GM19455 (cell line): ENCODE data around the gene DNAAF8.

Experiments
- ATAC-seq: cut with Tn5 transposase; IDR thresholded peaks from one replicate; pipeline ENCODE4 v1.9.1; 2021; ENCODE audit not compliant: unreplicated experiment

The DNAAF8 gene

DNA sequence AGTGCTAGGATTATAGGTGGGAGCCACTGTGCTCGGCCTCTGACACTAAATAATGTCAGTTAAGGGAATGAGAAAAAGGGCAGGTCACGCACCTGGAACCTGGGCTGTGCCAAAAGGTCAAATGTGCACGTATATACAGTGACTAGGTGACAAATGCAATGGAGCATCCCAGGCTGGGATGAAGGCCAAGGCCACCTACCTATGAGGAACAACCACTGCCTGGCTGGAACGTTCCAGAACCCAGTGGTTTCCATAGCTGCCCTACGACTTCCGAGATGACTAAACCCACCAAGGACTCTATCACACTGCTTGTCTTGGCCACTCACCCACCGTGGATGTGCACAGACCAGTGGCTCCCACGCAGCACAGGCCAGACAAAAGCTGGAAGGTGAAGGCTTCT lies 16.6 kb downstream of the DNAAF8 start:
- ATAC-seq: no peak

DNA sequence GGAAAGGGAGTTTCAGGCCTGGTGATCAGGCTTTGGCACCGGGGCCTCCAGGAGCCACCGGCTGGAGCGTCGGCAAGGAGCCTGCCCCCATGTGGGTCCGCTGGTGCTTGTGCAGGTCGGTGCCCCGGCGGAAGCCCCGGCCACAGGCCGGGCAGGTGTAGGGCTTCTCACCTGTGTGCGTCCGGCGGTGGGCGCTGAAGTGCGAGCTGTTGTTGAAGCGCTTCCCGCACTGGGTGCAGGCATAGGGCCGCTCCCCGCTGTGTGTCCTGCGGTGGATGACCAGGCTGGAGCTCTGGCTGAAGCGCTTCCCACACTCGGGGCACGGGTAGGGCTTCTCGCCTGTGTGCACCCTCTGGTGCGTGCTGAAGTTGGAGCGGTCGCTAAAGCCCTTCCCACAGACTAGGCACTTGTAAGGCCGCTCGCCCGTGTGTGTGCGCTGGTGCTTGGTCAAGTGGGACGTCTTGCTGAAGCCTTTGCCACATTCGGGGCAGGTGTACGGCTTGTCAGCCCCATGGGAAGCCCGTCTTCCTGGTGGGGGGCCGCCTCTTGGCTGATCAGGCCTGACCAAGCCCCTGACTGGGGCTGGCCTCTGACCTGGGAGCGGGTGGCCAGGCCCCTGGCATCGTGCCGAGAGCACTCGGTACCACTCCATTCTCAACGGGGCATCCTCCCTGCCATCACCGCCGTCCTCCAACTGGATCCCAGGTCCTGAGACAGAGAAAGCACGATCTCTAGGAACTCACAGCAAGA lies 18.2 kb downstream of the DNAAF8 start:
- no peak for ATAC-seq

DNA sequence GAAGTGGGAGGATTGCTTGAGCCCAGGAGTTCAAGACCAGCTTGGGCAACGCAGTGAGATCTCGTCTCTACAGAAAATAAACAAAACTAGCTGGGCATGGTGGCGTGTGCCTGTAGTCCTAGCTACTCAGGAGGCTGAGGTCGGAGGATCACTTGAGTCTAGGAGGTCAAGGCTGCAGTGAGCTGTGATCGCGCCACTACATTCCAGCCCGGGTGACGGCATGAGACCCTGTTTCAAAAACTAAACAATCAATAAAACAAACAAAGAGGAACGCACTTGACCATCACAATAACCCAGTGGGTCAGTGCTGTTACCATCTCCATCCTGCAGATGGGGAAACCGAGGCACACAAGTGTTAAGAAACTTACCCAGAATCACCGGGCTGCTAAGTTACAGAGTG lies 18.9 kb downstream of the DNAAF8 start:
- ATAC-seq: no peak

DNA sequence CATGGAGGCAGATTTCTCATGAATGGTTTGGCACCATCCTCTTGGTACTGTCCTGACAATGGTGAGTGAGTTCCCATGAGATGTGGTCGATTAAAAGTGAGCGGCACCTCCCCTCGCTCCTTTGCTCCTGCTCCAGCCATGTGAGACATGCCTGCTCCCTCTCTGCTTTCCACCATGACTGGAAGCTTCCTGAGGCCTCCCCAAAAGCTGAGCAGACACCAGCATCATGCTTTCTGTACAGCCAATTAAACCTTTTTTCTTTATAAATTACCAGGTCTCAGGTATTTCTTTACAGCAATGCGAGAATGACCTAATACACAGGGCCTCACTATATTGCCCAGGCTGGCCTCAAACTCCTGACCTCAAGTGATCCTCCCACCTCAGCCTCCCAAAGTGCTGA lies 20.5 kb downstream of the DNAAF8 start:
- ATAC-seq: no peak

DNA sequence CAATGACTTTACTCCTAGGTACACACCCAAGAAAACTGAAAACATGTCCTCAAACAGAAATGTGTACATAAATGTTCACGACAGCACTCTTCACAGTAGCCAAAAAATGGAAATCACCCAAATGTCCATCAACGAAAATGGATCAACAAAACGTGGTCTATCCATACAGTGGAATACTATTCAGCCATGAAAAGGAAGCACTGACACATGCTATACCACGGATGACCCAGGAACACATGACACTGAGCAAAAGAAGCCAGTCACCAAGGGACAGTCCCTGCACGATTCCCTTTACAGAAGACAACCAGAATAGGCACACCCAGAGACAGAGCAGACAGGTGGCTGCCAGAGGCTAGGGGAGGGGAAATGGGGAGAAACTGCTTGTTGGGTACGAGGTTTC lies 21.4 kb downstream of the DNAAF8 start:
- no peak for ATAC-seq

DNA sequence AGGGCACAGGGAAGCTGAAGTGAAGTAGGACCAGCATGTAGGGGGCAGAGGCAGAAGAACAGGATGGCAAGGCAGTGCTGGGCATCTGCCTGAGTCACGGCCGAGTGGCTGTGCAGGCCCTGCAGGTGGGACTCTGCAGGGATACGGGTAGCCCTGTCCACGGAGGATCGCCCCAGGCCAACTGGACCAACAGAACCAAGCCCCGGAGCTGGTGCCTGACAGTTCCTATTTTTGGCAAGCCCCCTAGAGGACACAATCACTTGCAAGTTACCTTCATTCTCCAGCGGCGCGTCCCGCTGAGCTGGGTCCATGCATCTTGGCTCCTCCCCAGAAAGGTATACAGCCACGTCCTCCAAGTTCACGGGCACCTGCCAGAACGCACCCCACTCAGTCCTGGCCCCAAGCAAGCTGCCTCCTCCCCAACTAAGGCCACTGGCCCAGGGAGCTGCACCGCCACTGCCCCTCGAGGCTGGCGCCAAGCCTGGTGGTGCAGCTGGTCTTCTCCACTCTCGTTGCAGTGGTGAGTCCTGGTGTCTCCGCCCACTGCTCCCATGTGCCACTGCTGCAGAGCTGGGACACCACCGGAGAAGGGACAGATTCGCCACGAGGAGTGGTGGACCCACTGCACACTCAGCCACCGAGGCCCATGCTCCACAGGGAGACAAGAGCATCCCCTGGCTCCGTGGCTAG lies 26.0 kb downstream of the DNAAF8 start:
- no peak for ATAC-seq

DNA sequence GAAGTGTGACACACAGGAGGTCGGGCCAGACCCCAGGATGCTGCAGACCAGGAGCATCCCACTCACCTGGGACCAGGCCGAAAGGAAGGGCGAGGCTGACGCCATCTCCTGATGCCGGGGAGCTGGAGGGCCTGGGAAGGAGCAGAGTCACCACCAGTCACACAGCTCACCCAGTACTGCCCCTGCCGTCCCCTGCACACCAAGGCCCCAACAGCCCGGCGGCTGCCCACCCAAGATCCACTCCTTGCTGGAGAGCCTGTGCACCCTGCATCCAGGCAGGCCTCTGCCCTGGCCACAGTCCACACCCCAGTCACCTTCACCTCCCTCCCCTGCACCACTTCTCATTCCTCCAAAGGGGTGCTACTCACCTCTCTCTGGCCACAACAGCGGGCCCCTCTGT lies 27.9 kb downstream of the DNAAF8 start:
- ATAC-seq: no peak

DNA sequence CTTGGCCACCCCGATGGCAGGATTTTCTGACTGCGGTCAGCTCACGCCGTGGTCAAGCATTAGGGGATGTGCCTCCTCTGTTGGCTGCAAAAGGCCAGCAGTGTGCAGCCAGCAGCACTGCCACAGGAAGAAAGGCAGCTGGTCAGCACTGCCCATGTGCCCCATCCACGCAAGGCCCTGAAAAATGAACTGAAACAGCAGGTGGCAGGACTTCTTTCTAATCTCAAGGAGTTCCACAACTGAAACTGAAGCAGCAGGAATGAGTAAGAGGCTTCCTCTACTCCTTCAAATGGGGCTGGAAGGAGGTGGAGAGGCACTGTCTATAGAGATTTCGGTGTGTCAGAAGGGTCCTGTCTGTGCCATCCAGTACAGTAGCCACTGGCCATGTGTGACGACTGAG lies 29.5 kb downstream of the DNAAF8 start:
- ATAC-seq: no peak

DNA sequence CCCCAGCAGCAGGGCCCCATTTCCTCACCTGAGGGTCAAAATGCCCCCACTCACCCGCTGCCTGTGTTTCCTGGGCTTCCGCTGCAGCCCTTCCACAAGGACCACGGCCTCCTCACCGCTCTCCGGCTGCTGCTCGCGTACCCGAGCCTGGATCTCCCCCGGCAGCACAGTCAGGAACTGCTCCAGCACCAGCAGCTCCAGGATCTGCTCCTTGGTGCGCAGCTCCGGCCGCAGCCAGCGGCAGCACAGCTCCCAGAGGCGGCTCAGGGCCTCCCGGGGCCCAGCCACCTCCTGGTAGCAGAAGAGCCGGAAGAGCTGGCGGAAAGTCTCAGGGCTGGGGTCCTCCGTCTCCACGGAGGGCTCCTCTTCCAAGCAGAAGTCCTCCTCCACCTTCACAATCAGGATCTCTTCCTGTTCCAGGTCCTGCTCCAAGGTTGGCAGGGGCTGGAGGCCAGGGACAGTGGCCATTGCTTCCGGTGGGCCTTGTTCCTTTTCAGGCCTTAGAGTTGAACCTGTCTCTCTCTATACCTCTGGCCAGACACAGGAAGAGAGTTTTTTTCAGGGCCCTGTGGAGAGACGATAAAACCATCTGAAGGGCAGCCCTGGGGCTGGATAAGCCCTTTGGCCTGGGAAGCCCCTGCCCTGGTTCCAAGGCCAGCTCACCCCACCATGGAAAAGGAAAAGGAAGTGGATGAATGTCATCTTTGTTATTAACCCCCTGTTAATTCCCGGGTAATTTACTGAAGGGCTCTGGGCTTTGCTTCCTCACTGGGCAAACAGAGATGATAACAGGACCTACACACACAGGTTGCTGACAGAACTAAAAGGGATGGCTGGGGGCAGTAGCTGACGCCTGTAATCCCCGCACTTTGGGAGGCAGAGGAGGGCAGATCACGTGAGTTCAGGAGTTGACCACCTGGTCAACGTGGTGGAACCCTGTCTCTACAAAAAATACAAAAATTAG lies 31.5 kb downstream of the DNAAF8 start:
- no peak for ATAC-seq

DNA sequence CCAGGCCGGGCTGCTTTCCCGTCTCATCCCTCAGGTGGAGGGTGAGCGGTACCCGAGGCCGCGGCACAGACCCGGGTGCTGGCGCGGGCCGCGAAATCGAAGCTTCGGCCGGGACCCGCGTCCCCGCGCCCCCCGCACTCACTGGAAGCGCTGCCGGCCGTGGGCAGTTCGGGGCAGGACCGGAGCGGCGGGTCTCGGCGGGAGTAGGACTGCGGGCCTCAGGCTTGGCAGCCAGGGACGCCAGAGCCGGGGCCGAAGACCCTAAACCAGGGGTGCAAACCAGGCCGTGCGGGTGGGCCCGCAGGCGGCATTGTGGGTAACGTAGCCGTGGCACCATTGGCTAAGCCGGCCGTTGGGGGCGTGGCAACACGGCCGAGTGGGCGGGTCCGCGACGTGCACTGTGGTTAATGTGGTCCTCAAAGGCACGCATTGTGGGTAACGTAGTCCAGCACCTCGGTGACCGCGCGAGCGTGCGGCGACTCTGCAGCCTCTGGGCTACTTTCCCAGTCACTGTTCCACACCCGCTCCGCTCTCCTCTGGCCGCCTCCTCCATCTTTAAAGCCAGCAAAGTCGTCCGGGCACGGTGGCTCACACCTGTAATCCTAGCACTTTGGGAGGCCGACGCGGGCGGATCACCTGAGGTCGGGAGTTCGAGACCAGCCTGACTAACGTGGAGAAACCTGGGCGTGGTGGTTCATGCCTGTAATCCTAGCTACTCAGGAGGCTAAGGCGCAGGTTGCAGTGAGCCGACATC lies 32.7 kb downstream of the DNAAF8 start, which contains the start of gene ZNF500:
TSS of gene ZNF500 (minus strand) at position 288 of the 754 bp plus-strand sequence. CDS start 1,184 bp downstream, outside the sequence.
- ATAC-seq: peak; percentile 81

DNA sequence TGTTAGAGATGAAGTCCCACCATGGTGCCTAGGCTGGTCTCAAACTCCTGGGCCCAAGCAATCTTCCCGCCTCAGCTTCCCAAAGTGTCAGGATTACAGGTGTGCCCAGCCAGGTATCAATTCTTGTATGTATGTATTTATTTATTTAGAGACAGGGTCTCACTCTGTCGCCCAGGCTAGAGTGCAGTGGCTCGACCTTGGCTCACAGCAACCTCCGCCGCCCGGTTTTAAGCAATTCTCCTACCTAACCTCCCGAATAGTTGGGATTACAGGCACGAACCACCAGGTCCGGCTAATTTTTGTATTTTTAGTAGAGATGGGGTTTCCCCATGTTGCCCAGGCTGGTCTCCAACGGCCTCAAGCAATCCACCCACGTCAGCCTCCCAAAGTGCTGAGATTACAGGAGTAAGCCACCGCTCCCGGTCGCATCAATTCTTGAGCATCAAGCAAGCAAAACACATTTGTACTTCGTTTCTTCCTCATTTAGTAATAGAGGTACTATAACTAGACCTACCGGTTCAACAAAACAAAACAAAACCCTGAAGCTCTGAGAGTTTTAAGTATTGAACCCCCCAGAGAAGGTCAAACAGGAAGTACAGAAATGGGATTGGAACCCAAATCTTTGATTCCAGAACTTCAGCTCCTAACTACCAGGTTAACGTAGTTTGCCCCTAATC lies 33.7 kb downstream of the DNAAF8 start:
- ATAC-seq: no peak

DNA sequence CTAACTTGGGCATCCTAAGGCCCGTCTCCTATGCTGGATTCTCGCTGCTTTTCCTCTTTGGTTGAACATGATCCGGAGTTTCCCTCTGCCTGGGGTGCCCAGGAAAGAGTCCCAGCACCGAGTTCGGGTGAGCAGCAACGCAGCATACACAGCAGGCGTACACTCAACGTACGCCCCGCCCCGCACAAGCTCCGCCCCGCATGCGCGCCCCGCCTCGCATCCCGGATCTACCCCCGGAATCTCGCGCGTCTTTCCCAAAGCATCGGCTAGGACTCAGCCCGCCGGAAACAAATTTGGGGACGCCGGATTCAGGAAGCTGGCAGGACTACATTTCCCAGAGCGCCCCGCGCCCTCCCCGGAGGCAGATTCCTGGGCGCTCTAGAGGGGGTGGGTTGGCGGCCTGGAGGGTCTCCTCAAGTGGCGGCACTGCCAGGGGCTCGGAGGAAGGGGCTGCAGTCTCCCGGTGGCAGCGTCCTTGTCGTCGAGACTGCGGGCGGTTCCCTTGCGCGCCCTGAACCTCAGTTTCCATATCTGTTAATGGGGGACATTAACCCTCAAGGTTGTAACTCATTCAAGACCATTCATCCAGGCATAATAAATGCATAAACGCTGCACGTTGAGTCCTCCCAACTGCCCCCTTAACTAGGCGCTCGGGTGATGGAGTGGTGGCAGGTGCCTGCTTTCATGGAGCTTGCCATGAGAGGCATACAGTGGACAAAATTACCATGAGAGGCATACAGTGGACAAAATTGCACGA lies 34.4 kb downstream of the DNAAF8 start:
- ATAC-seq: peak; percentile 66

DNA sequence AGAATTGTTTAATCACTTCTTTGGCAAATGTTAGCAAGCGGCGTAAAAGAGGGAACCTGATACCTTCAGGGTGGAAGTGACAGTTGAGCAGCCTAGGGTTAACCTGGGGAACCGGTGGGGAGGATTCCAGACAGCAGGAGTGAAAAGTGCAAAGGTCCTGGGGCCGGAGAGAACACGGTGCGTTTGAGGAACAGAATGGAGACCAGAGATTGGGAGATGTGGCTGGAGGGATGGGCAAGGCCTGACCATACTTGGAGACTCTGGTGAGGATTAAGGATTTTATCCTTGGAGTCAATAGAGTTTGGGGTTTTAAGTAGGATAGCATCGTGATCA lies 34.9 kb downstream of the DNAAF8 start:
- no peak for ATAC-seq

DNA sequence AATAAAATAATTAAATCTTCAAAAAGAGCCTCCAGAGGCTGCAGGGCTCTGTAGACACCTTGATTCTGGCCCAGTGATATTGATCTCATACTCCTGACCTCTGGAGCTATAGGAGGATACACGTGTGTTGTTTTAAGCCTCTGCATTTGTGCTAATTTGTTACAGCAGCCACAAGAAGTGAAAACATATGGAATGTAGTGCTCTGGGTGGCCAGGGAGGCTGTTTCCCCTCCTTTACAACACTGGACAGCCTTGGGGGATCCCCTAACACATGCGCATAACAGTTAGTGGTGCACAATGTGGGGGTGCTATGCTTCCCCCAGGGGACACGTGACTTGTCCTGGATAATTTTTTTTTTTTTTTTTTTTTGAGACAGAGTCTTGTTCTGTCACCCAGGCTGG lies 37.3 kb downstream of the DNAAF8 start:
- no peak for ATAC-seq

DNA sequence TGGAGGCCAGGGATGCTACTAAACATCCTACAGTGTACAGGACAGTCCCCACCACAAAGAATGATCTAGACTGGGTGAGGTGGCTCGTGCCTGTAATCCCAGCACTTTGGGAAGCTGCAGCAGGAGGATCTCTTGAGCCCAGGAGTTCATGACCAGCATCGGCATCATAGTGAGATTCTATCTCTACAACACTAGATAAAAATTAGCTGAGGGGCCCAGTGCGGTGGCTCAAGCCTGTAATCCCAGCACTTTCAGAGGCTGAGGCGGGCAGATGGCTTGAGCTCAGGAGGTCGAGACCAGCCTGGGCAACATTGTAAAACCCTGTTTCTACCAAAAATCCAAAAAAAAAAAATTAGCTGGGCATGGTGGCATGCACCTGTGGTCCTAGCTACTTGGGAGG lies 38.0 kb downstream of the DNAAF8 start:
- ATAC-seq: no peak

DNA sequence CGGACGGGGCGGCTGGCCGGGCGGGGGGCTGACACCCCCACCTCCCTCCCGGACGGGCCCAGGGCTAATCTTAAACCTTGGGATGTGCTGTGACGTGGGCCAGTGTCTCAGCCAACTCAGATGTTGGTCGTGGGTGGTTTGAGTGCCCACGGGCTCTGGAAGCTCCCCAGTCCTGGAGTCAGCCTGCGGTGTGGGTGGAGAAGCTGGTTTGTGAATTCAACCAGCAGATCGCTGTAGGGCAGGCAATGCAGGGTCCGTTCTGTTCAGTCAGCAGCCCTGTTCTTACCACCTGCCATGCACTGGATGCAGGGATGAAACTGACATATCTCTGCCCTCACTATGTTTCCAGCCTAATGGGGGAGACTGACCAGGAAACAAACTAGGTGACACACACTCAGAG lies 40.7 kb downstream of the DNAAF8 start:
- ATAC-seq: no peak

DNA sequence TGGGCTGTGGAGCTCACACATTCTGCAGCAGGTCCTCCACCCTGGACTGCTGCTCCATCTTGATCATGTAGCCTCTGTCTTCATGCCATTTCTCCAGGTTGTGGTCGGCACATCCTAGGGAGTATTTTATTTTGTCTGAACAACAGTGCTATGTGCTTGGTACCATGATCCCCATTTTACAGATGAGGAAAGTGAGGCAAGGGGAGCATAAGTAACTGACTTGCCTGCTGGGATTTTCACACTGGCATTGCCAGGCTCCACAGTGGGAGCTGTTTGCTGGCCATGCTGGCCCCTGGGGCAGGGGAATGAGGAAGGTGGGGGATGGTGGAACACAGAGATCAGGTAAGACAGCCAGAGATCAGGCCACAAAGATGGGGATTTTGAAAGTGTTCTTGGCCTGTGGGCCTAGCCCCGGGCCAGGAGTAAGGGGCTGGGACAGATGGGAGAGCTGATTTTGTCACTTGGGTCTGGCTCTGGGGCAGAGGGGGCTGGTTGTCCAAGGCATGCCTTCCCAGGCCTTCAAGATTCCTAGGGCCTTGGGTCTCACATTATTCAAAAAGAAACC lies 41.9 kb downstream of the DNAAF8 start:
- ATAC-seq: no peak

DNA sequence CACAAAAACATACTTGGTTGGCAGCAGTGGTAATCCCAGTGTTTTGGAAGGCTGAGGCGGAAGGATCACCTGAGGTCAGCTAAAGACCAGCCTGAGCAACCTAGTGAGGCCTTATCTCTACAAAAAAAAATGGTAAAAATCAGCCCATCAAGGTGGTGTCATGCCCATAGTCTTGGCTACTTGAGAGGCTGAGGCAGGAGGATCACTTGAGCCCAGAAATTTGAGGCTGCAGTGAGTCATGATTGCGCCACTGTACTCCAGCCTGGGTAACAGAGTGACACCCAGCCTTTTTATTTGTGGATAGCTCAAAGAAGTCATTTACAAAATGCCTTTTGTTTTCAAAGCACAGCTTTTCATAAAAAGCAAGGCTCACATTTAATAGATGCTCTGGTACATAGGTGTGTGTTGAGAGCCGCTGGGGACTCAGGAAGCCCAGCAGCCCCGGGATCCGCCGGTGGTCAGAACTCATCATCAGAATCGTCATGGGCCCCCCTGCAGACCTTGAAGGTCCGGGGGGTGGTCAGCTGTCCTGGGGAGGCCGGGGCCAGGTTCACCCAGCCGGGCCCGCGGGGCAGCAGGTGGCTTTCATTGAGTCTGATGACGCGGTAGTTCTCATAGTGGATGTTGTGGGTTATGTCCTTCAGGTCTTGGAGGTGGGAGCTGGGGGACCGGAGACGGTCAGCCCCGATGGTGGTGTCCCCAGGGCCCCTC lies 43.2 kb downstream of the DNAAF8 start:
- ATAC-seq: no peak

DNA sequence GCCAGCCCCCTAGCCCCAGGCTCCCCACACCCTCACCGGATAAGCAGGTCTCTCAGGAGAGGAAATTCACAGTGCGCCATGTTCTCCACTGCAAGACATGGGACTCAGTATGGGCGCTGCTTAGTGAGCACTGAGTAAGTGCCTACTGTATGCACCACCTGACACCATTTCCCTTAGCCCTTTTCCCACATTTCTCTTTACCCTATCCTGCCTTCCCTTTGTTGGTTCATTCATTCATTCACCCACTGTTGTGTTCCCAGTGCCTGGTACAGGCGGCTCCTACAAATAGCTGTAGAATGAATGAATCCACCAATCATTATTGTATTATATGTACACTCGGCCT lies 43.7 kb downstream of the DNAAF8 start:
- ATAC-seq: no peak
